GM19351 (cell line): ENCODE data around the gene ATP6V1E1.

Experiments used
- ATAC-seq: cut with Tn5 transposase; IDR thresholded peaks from one replicate; pipeline ENCODE4 v1.9.1; 2021; ENCODE audit warnings: mild to moderate bottlenecking, moderate library complexity; ENCODE audit not compliant: unreplicated experiment

Gene ATP6V1E1

DNA sequence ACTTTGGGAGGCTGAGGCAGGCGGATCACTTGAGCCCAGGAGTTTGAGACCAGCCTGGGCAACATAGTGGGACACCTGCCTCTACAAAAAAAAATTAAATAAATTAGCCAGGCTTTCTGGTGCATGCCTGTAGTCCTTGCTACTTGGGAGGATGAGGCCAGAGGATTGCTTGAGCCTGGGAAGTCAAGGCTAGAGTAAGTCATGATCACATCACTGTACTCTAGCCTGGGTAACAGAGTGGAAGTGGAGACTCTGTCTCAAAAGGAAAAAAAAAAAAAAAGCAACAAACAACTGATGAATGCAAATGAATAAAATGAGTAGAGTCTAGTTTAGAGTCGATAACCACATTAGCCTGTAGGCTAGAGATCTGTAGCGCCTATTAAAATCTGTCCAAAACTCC lies 6.1 kb upstream of the ATP6V1E1 start:
- no peak for ATAC-seq

- no peak for ATAC-seq
Observed at GRCh38 chr22:17633998-17634323, 5.4 kb upstream of the ATP6V1E1 start.

- no peak for ATAC-seq
Observed at GRCh38 chr22:17633217-17633997, 4.9 kb upstream of the ATP6V1E1 start.

DNA sequence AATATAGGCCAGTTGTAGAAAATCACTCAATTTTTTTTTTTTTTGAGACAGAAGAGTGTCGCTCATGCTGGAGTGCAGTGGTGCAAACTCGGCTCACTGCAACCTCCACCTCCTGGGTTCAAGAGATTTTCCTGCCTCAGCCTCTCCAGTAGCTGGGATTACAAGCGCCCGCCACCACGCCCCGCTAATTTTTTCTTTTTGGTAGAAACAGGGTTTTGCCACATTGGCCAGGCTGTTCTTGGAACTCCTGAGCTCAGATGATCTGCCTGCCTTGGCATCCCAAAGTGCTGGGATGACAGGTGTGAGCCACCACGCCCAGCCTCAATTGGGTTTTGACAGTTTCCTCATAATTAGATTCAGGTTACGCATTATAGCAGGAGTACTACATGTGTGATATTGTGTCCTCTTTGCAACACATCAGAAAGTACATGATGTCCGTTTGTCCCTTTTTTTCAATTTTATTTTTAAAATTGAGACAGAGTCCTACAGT lies 2.6 kb upstream of the ATP6V1E1 start:
- ATAC-seq: no peak

DNA sequence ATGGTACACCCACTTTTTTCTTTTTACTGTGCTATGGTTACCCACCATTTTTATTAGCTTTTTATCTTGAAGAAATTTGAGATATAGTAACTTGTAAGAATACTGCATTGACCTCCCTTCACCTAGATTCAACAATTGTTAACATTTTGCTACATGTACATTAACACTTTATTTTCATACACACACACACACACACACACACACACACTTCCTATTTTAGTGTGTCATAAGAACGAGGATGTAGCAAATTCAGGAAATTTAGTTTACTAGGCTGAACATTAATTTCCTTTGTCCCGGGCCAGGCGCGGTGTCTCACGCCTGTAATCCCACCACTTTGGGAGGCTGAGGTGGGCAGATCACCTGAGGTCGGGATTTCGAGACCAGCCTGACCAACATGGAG lies 1.1 kb upstream of the ATP6V1E1 start:
- no peak for ATAC-seq

DNA sequence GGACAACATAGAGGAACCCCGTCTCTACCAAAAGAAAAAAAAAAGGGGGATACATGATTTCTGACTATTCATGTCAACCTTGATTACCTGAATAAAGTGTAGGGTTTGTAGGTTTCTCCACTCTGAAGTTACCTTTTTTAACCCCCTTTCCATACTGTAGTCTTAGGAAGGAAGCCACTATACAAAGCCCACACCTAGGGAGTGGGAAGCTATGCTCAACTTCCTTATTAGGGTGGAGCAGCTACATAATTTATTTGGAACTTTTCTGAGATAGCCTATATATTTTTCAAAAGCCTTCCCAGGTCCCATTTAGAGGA lies 582 bp upstream of the ATP6V1E1 start:
- no peak for ATAC-seq

DNA sequence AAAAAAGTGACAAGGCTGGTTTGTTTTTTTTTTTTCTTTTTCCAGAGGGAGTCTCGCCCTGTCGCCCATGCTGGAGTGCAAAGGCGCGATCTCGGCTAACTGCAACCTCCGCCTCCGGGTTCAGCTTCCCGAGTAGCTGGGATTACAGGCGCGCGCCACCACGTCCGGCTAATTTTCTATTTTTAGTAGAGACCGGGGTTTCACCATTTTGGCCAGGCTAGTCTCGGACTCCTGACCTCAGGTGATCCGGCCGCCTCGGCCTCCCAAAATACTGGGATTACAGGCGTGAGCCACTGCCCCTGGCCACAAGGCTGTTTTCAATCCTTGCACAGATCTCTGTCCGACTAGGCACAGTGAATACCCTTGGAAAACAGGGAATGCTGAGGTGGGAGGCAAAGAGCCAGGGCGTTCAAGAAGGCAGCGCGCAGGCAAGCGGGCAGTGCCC lies 566 bp downstream of the ATP6V1E1 start:
- no peak for ATAC-seq

DNA sequence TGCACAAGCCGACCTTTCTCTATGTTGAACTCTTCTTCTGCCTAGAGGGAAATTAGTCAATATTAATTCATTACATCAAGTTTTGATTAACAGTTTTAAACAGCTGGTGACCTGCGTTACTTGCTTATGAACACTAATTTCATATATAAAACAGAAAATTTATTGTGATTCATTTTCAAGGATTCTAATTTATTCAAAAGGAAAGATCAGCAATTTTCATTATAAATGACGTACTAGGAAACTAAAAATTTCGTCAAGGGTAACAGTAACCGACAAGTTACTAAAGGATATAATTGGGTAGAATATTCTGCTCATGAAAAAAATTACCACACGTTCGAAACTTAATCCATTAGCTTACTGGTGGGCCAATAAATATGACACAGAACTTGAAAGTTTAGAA lies 15.3 kb downstream of the ATP6V1E1 start:
- no peak for ATAC-seq

- no peak for ATAC-seq
Observed at GRCh38 chr22:17612057-17612456, 16.5 kb downstream of the ATP6V1E1 start.

DNA sequence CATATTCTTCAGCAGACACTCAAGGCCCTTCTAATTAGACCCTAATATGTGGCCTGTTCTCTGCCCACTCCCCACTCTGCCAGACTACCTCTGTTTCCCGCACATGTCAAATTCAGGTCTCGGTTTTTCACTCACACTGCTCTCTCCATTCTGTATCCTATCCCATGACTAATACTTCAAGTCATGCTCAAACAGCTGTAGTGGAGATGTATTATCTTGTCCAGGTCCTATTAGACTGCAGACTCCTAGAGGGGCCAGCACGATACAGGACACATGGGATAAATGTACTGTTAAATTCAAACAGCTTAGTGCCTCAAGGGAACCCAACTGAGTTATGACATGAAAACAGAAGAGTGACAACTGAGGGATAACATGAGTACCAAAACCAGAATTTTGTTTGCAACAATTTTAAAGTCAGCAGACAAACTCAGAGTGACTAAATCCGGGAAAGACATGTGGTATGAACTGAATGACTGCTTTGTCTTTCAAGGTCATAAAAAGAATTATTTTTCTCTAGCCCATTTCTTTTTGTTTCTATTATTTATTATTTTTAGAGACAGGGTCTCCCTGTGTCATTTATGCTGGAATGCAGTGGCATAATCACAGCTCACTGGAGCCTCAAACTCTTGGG lies 20.5 kb downstream of the ATP6V1E1 start:
- no peak for ATAC-seq

- no peak for ATAC-seq
Observed at GRCh38 chr22:17606496-17606895, 22.1 kb downstream of the ATP6V1E1 start.

DNA sequence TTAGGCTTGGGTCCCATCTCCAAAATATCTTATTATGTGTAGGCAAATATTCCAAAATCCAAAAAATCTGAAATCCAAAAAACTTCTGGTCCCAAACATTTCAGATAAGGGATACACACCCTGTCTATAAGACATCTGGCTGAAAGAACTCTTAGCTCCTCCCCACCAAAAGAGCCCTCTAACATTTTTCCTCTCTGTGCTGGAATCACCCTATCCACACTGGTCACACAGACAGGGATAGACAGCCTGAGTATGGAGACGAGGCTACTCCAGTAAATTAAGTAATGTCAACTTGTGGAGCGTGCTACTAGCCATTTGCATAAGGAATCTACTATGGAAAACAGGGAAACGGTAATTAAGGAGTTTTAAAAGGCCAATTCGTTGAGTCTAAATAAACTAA lies 24.9 kb downstream of the ATP6V1E1 start:
- ATAC-seq: no peak

DNA sequence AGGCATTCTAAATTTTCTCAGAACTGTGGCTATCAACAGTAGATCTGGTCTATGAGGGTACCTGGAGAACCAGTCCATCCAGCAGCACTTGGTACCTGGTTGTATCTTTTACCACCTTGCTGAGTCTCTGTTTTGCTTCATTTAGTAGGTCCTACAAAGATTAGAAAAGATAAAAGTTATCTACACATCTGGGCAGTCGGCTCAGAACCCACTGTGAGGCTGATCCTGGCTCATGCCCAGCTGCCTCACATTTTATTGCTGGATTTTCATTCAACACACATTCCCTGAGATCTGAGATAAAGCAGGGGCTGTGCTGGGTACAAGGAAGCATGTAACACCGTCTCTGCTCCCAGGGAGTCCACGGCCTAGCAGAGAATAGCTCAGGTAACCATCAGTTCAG lies 27.5 kb downstream of the ATP6V1E1 start:
- ATAC-seq: no peak

DNA sequence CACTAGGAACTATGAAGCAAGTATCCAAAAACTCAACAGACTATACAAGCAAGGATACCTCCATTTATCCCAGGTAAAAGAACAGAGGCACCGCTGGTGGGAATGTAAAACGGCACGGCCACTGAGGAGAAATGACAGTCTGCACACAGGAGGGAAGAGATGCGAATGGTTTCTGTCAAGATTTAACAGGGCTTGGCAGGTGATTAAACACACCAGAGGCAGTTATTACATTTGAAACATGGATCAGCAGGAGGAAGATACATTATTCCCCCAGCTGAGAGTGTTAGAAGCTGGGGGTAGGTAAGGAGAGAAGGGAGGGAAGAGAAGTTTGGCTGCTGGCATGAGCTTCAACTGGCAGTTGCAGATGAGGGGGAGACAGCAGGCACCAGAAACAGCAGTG lies 30.2 kb downstream of the ATP6V1E1 start:
- ATAC-seq: no peak

- no peak for ATAC-seq
Observed at GRCh38 chr22:17597217-17597616, 31.3 kb downstream of the ATP6V1E1 start.

DNA sequence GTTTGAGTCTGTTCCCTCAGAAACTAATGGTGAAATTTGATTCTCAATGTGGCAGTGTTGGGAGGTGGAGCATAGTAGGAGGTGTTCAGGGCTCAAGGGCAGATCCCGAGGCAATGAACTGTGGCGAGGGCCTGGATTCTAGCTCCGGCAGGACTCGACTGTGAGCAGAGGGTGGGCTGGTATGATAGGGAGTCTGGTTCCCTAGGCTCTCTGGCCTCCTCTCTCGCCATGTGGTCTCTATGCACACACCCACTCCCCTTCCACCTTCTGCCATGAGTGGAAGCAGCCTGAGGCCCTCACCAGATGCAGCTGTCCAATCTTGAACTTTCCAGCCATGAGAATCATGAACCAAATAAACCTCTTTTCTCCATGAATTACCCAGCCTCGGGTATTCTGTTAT lies 32.3 kb downstream of the ATP6V1E1 start:
- no peak for ATAC-seq

- ATAC-seq: no peak
Observed at GRCh38 chr22:17592201-17592600, 36.3 kb downstream of the ATP6V1E1 start.

GRCh38 chr22:17590586-17590985 lies 38.0 kb downstream of the ATP6V1E1 start:
- ATAC-seq: no peak

DNA sequence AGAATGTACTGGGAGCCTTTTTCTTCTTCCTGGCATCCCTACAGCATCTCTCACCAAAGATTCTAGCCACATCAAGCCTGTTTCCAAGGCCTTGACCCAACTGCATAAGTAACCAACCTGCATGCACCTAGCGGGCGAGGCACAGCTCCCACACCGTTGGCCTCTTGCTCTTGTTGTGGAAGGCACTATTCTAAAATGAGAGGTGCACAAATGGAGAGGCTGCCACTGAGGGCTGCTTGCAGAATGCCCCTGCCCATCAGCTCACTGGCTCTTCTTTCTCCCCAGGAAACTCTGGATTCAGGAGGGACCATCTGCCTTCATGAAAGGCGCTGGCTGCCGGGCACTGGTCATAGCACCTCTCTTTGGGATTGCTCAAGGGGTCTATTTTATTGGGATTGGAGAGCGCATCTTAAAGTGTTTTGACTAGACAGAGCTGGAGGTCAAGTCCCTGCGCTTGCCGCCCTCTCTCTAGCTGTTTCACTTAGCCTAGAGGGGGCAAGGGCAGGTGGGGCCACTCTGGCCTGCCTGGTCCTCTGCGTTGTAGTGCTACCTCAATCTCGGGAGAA lies 38.7 kb downstream of the ATP6V1E1 start:
- ATAC-seq: no peak

GRCh38 chr22:17588606-17589005 lies 39.9 kb downstream of the ATP6V1E1 start:
- no peak for ATAC-seq

DNA sequence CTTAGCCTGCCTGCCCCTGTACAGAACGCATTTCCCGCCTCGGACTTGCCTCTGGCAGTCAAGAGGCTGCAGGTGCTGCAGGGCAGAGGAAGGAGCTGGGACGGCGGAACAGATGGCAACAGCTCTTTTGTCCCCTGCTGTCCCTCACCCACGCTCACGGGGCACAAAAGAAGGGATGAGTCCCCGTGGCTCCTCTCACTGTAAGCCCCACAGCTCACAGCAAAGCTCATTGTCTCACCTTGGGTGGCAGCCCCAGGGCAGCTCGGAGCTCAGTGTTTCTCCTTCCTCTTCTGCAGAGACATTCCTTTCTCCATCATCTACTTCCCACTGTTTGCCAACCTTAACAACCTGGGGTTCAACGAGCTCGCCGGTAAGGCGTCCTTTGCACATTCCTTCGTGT lies 40.9 kb downstream of the ATP6V1E1 start:
- ATAC-seq: no peak

- no peak for ATAC-seq
Observed at GRCh38 chr22:17586831-17587440, 41.6 kb downstream of the ATP6V1E1 start.
